HL-60 (cell line): Measurements from ENCODE around the gene ZNF420.

Experiments used
- CTCF ChIP-seq: IDR thresholded peaks from one replicate; pipeline ENCODE4 v1.5.1; 2011; ENCODE audit warnings: low read length, control low read depth, inconsistent platforms; ENCODE audit not compliant: insufficient read depth
- POLR2AphosphoS5 ChIP-seq: IDR thresholded peaks from 2 replicates; pipeline ENCODE4 v1.6.1; 2012; ENCODE audit warnings: low read depth

- TF ChIP-seq CTCF (no peak), POLR2AphosphoS5 (no peak)
Observed at GRCh38 chr19:37079238-37079637, 1.0 kb downstream of the ZNF420 start.
